Esophagus muscularis mucosa (tissue), 4 donors: ENCODE data around the gene SORBS1. TPM values are rescaled to one million over a fixed set of nuclear protein-coding genes. Genes with fewer than 3 reads are reported as not detected.

ENCODE experiments used
- DNase-seq: peaks from one replicate; pipeline ENCODE4 v3.0.0-alpha.2; 2017; ENCODE audit errors: extremely low spot score
- H3K27ac ChIP-seq, 4 donors: fragments of 200-600 bp; sonication (generic); replicated peaks in 1 of 4; 1 replicate in 3 of 4; 2 replicates in 1 of 4; pipeline ENCODE4 v1.5.1; 2016 to 2019; ENCODE audit warnings: mild to moderate bottlenecking in 1 of 4
- H3K27me3 ChIP-seq, 4 donors: fragments of 200-600 bp; sonication (generic); one replicate each; pipeline versions ENCODE4 v1.5.1 to v1.6.0; 2016 to 2019
- H3K36me3 ChIP-seq, 4 donors: fragments of 200-600 bp; sonication (generic); one replicate each; pipeline ENCODE4 v1.5.1; 2016 to 2019
- H3K4me1 ChIP-seq, 4 donors: fragments of 200-600 bp; sonication (generic); one replicate each; pipeline ENCODE4 v1.5.1; 2016 to 2019
- H3K4me3 ChIP-seq, 4 donors: fragments of 200-600 bp; sonication (generic); 1 replicate in 2 of 4; 2 replicates in 2 of 4; pipeline ENCODE4 v1.5.1; 2016 to 2019; ENCODE audit warnings: mild to moderate bottlenecking in 4 of 4, moderate library complexity in 1 of 4
- H3K9me3 ChIP-seq, 4 donors: fragments of 200-600 bp; sonication (generic); 1 replicate in 3 of 4; 2 replicates in 1 of 4; pipeline ENCODE4 v1.5.1; 2016 to 2019
- EP300 ChIP-seq: sonication (generic); formaldehyde crosslinking; IDR thresholded peaks from one replicate; pipeline ENCODE4 v1.6.1; 2017; ENCODE audit warnings: antibody characterized with exemption
- POLR2A ChIP-seq: fragments of 450-650 bp; IDR thresholded peaks from one replicate; pipeline ENCODE4 v1.6.1; 2017; ENCODE audit warnings: antibody characterized with exemption, moderate library complexity, mild to moderate bottlenecking, low read depth
- POLR2AphosphoS5 ChIP-seq, 2 donors: sonication (generic); formaldehyde crosslinking; IDR thresholded peaks; one replicate each; pipeline ENCODE4 v1.6.1; 2017; ENCODE audit warnings: antibody characterized with exemption in 2 of 2
- WGBS: methylation state at CpG from one replicate; pipeline ENCODE4 v1.1.5; 2018; 5-methylcytosine and 5-hydroxymethylcytosine counted together
- intact Hi-C: fragments of 100-400 bp; cut with DNase I; formaldehyde crosslinking; loops from one replicate; pipeline ENCODE4 v1.15.1; 2023
- total RNA-seq, 4 donors: library from RNA; depleted of rRNA; stranded (reverse); fragments of >200 nt; gene quantifications; one replicate each; pipeline versions ENCODE4 v1.1.0 to v1.2.1, GENCODE V29; 2016
- TF ChIP-seq, protein P1 (sequence below), 3 experiments: fragments of 200-600 bp in 2 of 3; fragments of 450-650 bp in 1 of 3; sonication (generic) in 2 of 3; IDR thresholded peaks; one replicate each; pipeline ENCODE4 v1.5.1; 2017 to 2019; ENCODE audit warnings: antibody characterized with exemption in 3 of 3, mild to moderate bottlenecking in 2 of 3, moderate library complexity in 1 of 3

Gene SORBS1
- 1,000 to 10,000 TPM; 1,569 to 2,231 (median 1,854) TPM for total RNA-seq

DNA sequence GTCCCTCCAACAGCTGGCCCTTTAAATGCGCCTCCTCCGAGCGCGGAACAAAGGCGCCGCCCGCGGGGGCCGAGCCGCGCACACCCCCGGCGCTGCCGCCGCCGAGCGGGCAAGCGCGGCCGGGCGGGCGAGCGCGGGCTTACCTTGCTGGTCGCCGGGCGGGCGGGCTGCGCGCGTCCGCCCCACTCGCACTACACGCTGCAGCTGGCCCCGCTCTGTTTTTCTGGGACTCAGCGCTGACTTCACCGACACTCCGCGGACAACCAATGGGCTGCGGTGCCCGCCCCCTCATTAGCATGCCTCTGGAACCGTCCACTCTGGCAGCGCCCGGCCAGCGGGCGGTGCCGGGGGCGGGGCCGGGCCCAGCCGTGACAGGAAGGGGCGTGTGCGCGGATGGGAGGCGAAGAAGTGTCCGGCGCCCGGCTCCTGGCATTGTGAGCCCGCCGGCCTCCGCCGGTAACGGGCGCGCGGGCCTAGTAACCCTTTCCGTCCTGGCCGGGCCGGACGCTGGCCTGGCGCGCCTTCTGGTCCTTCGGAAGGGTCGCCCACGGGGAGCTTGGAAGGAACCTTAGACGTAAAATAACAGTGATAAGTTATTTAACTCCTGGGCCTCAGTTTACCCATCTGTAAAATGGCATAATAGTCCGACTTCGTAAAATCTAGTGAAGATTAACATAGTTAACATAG lies at the start of gene SORBS1:
Gene SORBS1 (minus strand): TSS at position 195 of the 687 bp plus-strand sequence. CDS start 120,236 bp downstream, outside the sequence.
- no peaks in the 10 kb centered on the region for H3K36me3 ChIP-seq
- H3K4me1 ChIP-seq, result peaks cover 30 to 44% (median 33%) of the 10 kb centered on the region in 4 donors
- intact Hi-C loops, result no loop called here
- H3K27ac ChIP-seq, result peak within 1 kb of the TSS; percentile 91 to 97 (median 96)
- no peaks in the 10 kb centered on the region for H3K27me3 ChIP-seq
- peak; percentile 43 for TF ChIP-seq POLR2A
- TF ChIP-seq EP300, result no peak
- TF ChIP-seq POLR2AphosphoS5 (IDR thresholded peaks at IDR 0.05), result peak; percentile 97 to 98
- TF ChIP-seq, protein P1, sequence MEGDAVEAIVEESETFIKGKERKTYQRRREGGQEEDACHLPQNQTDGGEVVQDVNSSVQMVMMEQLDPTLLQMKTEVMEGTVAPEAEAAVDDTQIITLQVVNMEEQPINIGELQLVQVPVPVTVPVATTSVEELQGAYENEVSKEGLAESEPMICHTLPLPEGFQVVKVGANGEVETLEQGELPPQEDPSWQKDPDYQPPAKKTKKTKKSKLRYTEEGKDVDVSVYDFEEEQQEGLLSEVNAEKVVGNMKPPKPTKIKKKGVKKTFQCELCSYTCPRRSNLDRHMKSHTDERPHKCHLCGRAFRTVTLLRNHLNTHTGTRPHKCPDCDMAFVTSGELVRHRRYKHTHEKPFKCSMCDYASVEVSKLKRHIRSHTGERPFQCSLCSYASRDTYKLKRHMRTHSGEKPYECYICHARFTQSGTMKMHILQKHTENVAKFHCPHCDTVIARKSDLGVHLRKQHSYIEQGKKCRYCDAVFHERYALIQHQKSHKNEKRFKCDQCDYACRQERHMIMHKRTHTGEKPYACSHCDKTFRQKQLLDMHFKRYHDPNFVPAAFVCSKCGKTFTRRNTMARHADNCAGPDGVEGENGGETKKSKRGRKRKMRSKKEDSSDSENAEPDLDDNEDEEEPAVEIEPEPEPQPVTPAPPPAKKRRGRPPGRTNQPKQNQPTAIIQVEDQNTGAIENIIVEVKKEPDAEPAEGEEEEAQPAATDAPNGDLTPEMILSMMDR (IDR thresholded peaks at IDR 0.05), result peak in 1 of 3 experiments; percentile 6
- peak within 1 kb of the TSS; percentile 84 to 97 (median 93) for H3K4me3 ChIP-seq
- peak; percentile 98 for DNase-seq
- WGBS, result 6% methylated on average over 21 of the region's 77 CpGs
- no peaks in the 10 kb centered on the region for H3K9me3 ChIP-seq

DNA sequence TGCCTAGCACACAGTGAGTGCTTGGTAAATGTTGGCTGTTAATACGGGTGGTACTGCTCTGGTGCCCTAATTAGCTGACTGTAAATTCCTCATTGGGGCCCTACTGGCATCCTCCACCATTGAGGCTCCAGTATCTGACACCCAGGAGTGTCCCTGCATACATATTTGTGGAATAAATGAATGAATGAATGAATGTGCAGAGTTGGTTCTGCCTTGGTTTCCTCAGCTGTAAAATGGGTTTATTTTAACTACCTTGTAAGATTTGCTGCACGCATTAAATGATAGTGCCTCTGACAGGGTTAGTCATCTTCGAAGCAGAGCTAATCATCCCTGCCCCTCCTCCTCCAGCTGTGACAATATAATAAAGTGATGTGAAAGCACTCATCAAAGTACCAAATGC lies 49.6 kb upstream of the SORBS1 start:
- WGBS, result 85% methylated on average over 3 of the region's 3 CpGs
- no peak for TF ChIP-seq EP300
- TF ChIP-seq POLR2AphosphoS5 (IDR thresholded peaks at IDR 0.05), result no peak
- TF ChIP-seq, protein P1 (IDR thresholded peaks at IDR 0.05), result no peak
- no peak for TF ChIP-seq POLR2A
- DNase-seq, result no peak
- intact Hi-C loops, result no loop called here
- no peaks in the 10 kb centered on the region for H3K27me3 ChIP-seq
- peaks cover under 1 to 20% (median 17%) of the 10 kb centered on the region in 4 donors for H3K4me1 ChIP-seq
- no peak overlapping the region for H3K27ac ChIP-seq
- H3K36me3 ChIP-seq, result peaks cover 29 to 94% (median 64%) of the 10 kb centered on the region in 4 donors
- H3K9me3 ChIP-seq, result no peaks in the 10 kb centered on the region
- H3K4me3 ChIP-seq, result no peak overlapping the region

DNA sequence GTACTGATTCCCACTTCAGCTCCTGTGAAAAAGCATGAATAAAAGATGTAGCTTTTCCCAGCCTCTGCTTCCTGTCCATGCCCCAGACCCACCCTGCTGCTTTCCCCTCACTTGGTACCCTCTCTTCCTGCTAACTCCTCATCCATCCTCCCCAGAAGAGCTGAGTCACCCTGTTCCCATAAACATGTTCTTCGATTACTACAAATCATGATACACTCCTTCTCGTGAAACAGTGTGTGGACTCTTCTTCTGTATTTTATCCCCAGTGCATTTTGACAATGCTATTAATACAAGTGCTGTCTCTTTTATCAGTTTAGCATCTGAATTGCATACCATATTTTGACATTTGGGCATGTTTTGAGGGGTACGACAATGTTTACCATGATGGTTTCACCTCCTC lies 45.8 kb upstream of the SORBS1 start:
- intact Hi-C loops, result no loop called here
- H3K27me3 ChIP-seq, result no peaks in the 10 kb centered on the region
- peaks cover 17 to 51% (median 41%) of the 10 kb centered on the region in 4 donors for H3K4me1 ChIP-seq
- no peak overlapping the region for H3K4me3 ChIP-seq
- peak overlapping the region; percentile 85 to 91 (median 87) for H3K27ac ChIP-seq
- peaks cover 19 to 60% (median 31%) of the 10 kb centered on the region in 4 donors for H3K36me3 ChIP-seq
- WGBS, result 39% methylated on average over 3 of the region's 3 CpGs
- TF ChIP-seq EP300 (no peak), POLR2AphosphoS5 (IDR thresholded peaks at IDR 0.05) (no peak), POLR2A (no peak)
- TF ChIP-seq, protein P1 (IDR thresholded peaks at IDR 0.05), result no peak
- H3K9me3 ChIP-seq, result no peaks in the 10 kb centered on the region
- DNase-seq, result no peak

DNA sequence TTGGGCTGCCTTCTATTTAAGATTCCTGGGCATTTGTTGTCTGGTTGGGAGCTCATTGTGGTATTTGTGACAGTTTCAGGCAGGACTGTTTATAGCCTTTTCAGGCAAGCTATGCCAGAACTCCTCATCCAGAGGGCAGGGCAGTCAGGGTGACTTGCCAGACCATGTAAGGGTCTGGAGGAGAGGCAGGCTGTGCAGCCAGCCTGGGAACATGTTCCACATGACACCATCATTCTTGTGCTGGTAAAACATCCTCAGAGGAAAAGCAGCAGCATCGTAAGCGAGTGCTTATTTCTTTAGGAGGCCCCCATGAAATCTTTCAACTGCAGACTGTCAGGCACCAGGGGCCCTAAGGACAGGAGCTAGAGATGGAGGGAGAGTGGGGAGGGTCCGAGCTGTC lies 44.0 kb upstream of the SORBS1 start:
- TF ChIP-seq, protein P1 (IDR thresholded peaks at IDR 0.05), result no peak
- TF ChIP-seq POLR2A (no peak), POLR2AphosphoS5 (IDR thresholded peaks at IDR 0.05) (peak; percentile 85 to 95), EP300 (peak; percentile 52)
- no peak for DNase-seq
- Histone ChIP-seq H3K36me3 (peaks cover 6 to 42% (median 17%) of the 10 kb centered on the region in 4 donors), H3K27me3 (no peaks in the 10 kb centered on the region), H3K9me3 (no peaks in the 10 kb centered on the region), H3K4me1 (peaks cover 22 to 64% (median 55%) of the 10 kb centered on the region in 4 donors), H3K4me3 (peak overlapping the region in 1 of 4 donors; percentile 3), H3K27ac (peak overlapping the region; percentile 85 to 91 (median 87))
- intact Hi-C loops, result no loop called here
- 39% methylated on average over 3 of the region's 3 CpGs for WGBS
